ENCODE results near the gene KIF4A. TPM values are rescaled to one million over a fixed set of nuclear protein-coding genes. Genes with fewer than 3 reads are reported as not detected.

The KIF4A gene
- total and polyA plus RNA-seq, 10 of the 15 experiments (the other 5 are each of a cell fraction or from before 2014, with no cell fraction given) = 10.8 to 28.8 (median 22.5) TPM

DNA sequence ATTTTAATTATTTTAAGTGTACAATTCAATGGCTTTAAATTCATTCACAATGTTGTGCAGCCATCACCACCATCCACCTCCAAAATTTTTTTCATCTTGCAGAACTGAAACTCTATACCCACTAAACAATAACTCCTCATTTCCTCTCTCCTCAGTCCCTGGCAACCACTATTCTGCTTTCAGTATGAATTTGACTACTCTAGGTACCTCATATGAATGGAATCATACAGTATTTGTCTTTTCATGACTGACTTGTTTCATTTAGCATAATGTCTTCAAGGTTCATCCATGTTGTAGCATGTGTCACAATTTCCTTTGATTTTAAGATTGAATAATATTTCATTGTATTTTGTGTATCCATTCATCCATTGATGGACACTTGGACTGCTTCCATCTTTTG is 46.9 kb downstream of the KIF4A start (continued):
- TF ChIP-seq SPI1 (IDR thresholded peaks at IDR 0.05; ENCODE audit: borderline replicate concordance, insufficient read depth, low read depth, low read length) = peak; percentile 90
- no peak for TF ChIP-seq BHLHE40 (IDR thresholded peaks at IDR 0.05; ENCODE audit: borderline replicate concordance in 1 of 2, low read depth in 2 of 2, low read length in 1 of 2)
- peak; percentile 73 for TF ChIP-seq SKIL (IDR thresholded peaks at IDR 0.05; ENCODE audit: low read depth, poor library complexity, severe bottlenecking)
- TF ChIP-seq NBN (IDR thresholded peaks at IDR 0.05) = 0 out of 2 replicates have a peak, but pooled peaks have one; percentile 50
- TF ChIP-seq ZNF24 (IDR thresholded peaks at IDR 0.05) = peak; percentile 58; the same call in 1 of the 2 replicates
- TF ChIP-seq ETV6 (conservative IDR thresholded peaks at IDR 0.05 in 1 of 2, IDR thresholded peaks at IDR 0.05 in 1 of 2; ENCODE audit: borderline replicate concordance in 1 of 2, low read depth in 1 of 2) = peak in 1 of 2 experiments; percentile 86; a peak in 2 of 4 replicates
- TF ChIP-seq POLR2AphosphoS2 (IDR thresholded peaks at IDR 0.05; ENCODE audit: low read depth, low read length) = no peak
- TF ChIP-seq NFIC (IDR thresholded peaks at IDR 0.05; ENCODE audit: low read depth, low read length) = peak; percentile 86
- no peak for TF ChIP-seq TCF12 (IDR thresholded peaks at IDR 0.05; ENCODE audit: low read depth, low read length)
- no peak for TF ChIP-seq HDGF (IDR thresholded peaks at IDR 0.05)
- TF ChIP-seq YY1 (IDR thresholded peaks at IDR 0.05; ENCODE audit: low read depth, low read length) = no peak
- TF ChIP-seq MYB (IDR thresholded peaks at IDR 0.05; ENCODE audit: borderline replicate concordance, low read depth, low read length) = no peak
- no peak for TF ChIP-seq LARP7 (IDR thresholded peaks at IDR 0.05)
- no peak for TF ChIP-seq USF2 (IDR thresholded peaks at IDR 0.05; ENCODE audit: borderline replicate concordance, low read depth, low read length)
- peak; percentile 57 for TF ChIP-seq PKNOX1 (IDR thresholded peaks at IDR 0.05)
- no peak for TF ChIP-seq HCFC1 (IDR thresholded peaks at IDR 0.05; ENCODE audit: low read length)
- no peak for TF ChIP-seq GATAD2B (conservative IDR thresholded peaks at IDR 0.05; ENCODE audit: low read depth)
- no peak for TF ChIP-seq RELA (IDR thresholded peaks at IDR 0.05; ENCODE audit: borderline replicate concordance, partially characterized antibody)
- TF ChIP-seq SMARCA5 (IDR thresholded peaks at IDR 0.05) = no peak
- TF ChIP-seq, protein P1, sequence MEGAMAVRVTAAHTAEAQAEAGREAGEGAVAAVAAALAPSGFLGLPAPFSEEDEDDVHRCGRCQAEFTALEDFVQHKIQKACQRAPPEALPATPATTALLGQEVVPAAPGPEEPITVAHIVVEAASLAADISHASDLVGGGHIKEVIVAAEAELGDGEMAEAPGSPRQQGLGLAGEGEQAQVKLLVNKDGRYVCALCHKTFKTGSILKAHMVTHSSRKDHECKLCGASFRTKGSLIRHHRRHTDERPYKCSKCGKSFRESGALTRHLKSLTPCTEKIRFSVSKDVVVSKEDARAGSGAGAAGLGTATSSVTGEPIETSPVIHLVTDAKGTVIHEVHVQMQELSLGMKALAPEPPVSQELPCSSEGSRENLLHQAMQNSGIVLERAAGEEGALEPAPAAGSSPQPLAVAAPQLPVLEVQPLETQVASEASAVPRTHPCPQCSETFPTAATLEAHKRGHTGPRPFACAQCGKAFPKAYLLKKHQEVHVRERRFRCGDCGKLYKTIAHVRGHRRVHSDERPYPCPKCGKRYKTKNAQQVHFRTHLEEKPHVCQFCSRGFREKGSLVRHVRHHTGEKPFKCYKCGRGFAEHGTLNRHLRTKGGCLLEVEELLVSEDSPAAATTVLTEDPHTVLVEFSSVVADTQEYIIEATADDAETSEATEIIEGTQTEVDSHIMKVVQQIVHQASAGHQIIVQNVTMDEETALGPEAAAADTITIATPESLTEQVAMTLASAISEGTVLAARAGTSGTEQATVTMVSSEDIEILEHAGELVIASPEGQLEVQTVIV (IDR thresholded peaks at IDR 0.05; ENCODE audit: borderline replicate concordance, partially characterized antibody) = no peak
- TF ChIP-seq SMC3 (IDR thresholded peaks at IDR 0.05; ENCODE audit: borderline replicate concordance, low read length) = no peak
- no peak for TF ChIP-seq NR2C2 (IDR thresholded peaks at IDR 0.05; ENCODE audit: borderline replicate concordance, control insufficient read depth, insufficient read length, low read depth)
- TF ChIP-seq SREBF1 (IDR thresholded peaks at IDR 0.05; ENCODE audit: low read length) = no peak
- TF ChIP-seq ZNF217 (IDR thresholded peaks at IDR 0.05) = peak; percentile 72; the same call in 1 of the 2 replicates
- peak; percentile 93 to 94 for TF ChIP-seq IKZF2 (IDR thresholded peaks at IDR 0.05)
- TF ChIP-seq ZSCAN29 (IDR thresholded peaks at IDR 0.05) = no peak
- 0 out of 2 replicates have a peak, but pooled peaks have one; percentile 25 for TF ChIP-seq GABPA (IDR thresholded peaks at IDR 0.05; ENCODE audit: low read depth)
- TF ChIP-seq POLR2A (IDR thresholded peaks at IDR 0.05; ENCODE audit: low read depth, low read length) = no peak

Data from GM12878 (cell line).